B cell (primary cell): Measurements from ENCODE around the gene PLEKHO1.

Experiments used
- EZH2 ChIP-seq: IDR thresholded peaks from 2 replicates; pipeline ENCODE4 v1.6.1; 2012; ENCODE audit warnings: borderline replicate concordance, low read depth, mild to moderate bottlenecking, moderate library complexity, low read length; ENCODE audit not compliant: insufficient read depth, poor library complexity, severe bottlenecking
- TF ChIP-seq, protein P1 (sequence below): fragments of 200-600 bp; IDR thresholded peaks from one replicate; pipeline ENCODE4 v1.8.0; 2022; ENCODE audit warnings: antibody characterized with exemption, mild to moderate bottlenecking

DNA sequence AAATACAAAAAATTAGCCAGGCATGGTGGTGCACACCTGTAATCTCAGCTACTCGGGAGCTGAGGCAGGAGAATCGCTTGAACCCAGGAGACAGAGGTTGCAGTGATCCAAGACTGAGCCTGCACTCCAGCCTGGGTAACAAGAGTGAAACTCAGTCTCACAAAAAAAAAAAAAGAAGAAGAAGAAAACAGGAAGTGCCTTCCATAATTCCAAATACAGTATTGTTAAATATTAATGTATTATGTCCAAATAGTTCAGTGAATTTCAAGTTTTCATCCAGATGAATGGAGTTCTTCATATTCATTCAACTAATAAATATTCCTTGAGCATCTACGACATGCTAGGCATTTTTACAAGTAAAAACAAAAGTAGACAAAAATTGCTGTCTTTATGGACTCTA is 33.3 kb downstream of the PLEKHO1 start:
- TF ChIP-seq, protein P1, sequence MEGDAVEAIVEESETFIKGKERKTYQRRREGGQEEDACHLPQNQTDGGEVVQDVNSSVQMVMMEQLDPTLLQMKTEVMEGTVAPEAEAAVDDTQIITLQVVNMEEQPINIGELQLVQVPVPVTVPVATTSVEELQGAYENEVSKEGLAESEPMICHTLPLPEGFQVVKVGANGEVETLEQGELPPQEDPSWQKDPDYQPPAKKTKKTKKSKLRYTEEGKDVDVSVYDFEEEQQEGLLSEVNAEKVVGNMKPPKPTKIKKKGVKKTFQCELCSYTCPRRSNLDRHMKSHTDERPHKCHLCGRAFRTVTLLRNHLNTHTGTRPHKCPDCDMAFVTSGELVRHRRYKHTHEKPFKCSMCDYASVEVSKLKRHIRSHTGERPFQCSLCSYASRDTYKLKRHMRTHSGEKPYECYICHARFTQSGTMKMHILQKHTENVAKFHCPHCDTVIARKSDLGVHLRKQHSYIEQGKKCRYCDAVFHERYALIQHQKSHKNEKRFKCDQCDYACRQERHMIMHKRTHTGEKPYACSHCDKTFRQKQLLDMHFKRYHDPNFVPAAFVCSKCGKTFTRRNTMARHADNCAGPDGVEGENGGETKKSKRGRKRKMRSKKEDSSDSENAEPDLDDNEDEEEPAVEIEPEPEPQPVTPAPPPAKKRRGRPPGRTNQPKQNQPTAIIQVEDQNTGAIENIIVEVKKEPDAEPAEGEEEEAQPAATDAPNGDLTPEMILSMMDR: no peak
- TF ChIP-seq EZH2: no peak
